Lower leg skin (tissue), 3 donors: ENCODE results near the gene RPL6.

Experiments
- POLR2A ChIP-seq, 2 donors: fragments of 450-650 bp; IDR thresholded peaks; one replicate each; pipeline ENCODE4 v1.6.1; 2016 to 2017; ENCODE audit warnings: antibody characterized with exemption in 2 of 2, mild to moderate bottlenecking in 1 of 2, moderate library complexity in 1 of 2
- TF ChIP-seq, protein P1 (sequence below), 3 donors: fragments of 450-650 bp; IDR thresholded peaks; one replicate each; pipeline ENCODE4 v1.5.1; 2016; ENCODE audit warnings: antibody characterized with exemption in 3 of 3, mild to moderate bottlenecking in 3 of 3, moderate library complexity in 2 of 3

DNA sequence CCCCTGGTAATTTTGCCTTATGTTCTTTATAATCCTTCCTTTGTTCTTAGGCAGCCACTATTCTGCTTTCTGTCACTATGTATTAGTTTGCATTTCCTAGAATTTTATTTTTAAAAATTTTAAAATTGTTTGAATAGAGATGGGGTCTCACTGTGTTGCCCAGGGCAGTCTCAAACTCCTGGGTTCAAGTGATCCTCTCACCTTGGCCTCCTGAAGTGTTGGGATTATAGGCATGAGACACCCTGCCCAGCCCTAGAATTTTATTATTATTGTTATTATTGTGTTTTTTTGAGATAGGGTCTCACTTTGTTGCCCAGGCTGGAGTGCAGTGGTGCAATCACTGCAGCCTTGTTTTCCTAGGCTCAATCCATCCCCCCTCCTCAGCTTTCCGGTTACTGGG lies 12.0 kb upstream of the RPL6 start:
- TF ChIP-seq, protein P1, sequence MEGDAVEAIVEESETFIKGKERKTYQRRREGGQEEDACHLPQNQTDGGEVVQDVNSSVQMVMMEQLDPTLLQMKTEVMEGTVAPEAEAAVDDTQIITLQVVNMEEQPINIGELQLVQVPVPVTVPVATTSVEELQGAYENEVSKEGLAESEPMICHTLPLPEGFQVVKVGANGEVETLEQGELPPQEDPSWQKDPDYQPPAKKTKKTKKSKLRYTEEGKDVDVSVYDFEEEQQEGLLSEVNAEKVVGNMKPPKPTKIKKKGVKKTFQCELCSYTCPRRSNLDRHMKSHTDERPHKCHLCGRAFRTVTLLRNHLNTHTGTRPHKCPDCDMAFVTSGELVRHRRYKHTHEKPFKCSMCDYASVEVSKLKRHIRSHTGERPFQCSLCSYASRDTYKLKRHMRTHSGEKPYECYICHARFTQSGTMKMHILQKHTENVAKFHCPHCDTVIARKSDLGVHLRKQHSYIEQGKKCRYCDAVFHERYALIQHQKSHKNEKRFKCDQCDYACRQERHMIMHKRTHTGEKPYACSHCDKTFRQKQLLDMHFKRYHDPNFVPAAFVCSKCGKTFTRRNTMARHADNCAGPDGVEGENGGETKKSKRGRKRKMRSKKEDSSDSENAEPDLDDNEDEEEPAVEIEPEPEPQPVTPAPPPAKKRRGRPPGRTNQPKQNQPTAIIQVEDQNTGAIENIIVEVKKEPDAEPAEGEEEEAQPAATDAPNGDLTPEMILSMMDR (IDR thresholded peaks at IDR 0.05): no peak
- no peak for TF ChIP-seq POLR2A (IDR thresholded peaks at IDR 0.05)
